WERI-Rb-1 (cell line): Measurements from ENCODE around the gene PPIH.

Experiments used
- DNase-seq: peaks from one replicate; pipeline ENCODE4 v3.0.0-alpha.2; 2020
- H3K27ac ChIP-seq: fragments of 250-450 bp; sonication (Bioruptor Pico); 2 replicates; pipeline ENCODE4 v1.5.1; 2020; ENCODE audit warnings: mild to moderate bottlenecking, moderate library complexity
- H3K27me3 ChIP-seq: fragments of 250-450 bp; sonication (Bioruptor Pico); 2 replicates; pipeline ENCODE4 v1.5.1; 2021; ENCODE audit warnings: mild to moderate bottlenecking, low read depth, moderate library complexity; ENCODE audit not compliant: insufficient read depth, severe bottlenecking
- H3K36me3 ChIP-seq: fragments of 250-450 bp; sonication (Bioruptor Pico); 2 replicates; pipeline ENCODE4 v1.5.1; 2020; ENCODE audit warnings: mild to moderate bottlenecking, moderate library complexity
- H3K4me3 ChIP-seq: 2 replicates; pipeline ENCODE4 v1.5.1; 2011; ENCODE audit warnings: low read depth, mild to moderate bottlenecking, control low read depth, low read length
- H3K9me3 ChIP-seq: fragments of 250-450 bp; sonication (Bioruptor Pico); 2 replicates; pipeline ENCODE4 v1.5.1; 2021; ENCODE audit warnings: mild to moderate bottlenecking, moderate library complexity; ENCODE audit not compliant: severe bottlenecking
- CTCF ChIP-seq: IDR thresholded peaks from 2 replicates; pipeline ENCODE4 v1.5.1; 2011; ENCODE audit warnings: low read depth, mild to moderate bottlenecking, control low read depth, inconsistent platforms, low read length

PPIH gene

GRCh38 chr1:42646056-42646455, 12.2 kb upstream of the PPIH start:
- TF ChIP-seq CTCF = no peak
- Histone ChIP-seq H3K27me3 (no peaks in the 10 kb centered on the region), H3K36me3 (no peaks in the 10 kb centered on the region), H3K27ac (no peak overlapping the region), H3K9me3 (no peaks in the 10 kb centered on the region), H3K4me3 (no peak overlapping the region)
- DNase-seq = no peak

DNA sequence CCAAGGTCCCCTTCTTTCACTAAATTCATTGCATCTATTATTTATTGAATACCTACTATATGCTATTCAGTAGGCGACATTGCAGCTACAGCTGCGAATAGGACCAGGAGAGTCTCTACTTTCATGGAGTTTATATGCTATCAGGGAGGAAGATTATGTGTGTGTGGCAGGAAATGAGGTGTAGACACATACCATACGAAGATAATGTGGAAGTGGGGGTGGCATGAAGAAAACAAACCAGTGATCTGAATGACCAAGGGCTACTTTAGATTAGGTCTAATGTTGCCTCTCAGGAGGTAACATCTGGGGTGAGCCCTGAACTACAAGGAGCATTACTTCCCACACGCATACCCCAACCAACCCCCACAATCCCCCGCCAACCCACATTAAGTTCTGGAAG, 1.0 kb upstream of the PPIH start:
- no peak overlapping the region for H3K4me3 ChIP-seq
- peaks cover 27% of the 10 kb centered on the region for H3K36me3 ChIP-seq
- no peak for DNase-seq
- H3K9me3 ChIP-seq = no peaks in the 10 kb centered on the region
- no peaks in the 10 kb centered on the region for H3K27me3 ChIP-seq
- H3K27ac ChIP-seq = no peak overlapping the region
- no peak for TF ChIP-seq CTCF

DNA sequence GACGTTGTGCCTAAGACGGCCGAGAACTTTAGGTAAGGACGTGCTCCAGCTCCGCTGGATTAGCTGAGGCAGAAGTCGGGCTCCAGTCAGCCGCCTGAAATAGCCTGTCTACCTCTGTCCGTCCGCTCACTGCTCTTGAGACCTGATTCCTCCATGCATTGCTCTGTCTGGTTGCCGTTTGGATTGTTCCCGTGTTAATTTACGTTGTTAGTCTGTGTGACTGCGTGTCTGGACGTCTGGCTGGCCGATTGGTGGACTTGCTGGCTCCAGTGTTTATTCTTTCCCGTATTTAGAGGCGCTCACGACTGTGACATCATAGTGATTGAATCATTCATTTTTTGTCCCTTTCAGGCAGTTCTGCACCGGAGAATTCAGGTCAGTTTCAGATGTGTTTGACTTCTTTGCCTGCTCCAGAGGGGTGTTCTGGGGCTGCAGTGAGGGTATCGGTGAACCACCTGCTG, 684 bp downstream of the PPIH start:
- Histone ChIP-seq H3K36me3 (peaks cover 35% of the 10 kb centered on the region), H3K4me3 (peak overlapping the region; percentile 75), H3K9me3 (no peaks in the 10 kb centered on the region), H3K27me3 (no peaks in the 10 kb centered on the region), H3K27ac (peak overlapping the region; percentile 78)
- DNase-seq = no peak
- TF ChIP-seq CTCF = no peak

DNA sequence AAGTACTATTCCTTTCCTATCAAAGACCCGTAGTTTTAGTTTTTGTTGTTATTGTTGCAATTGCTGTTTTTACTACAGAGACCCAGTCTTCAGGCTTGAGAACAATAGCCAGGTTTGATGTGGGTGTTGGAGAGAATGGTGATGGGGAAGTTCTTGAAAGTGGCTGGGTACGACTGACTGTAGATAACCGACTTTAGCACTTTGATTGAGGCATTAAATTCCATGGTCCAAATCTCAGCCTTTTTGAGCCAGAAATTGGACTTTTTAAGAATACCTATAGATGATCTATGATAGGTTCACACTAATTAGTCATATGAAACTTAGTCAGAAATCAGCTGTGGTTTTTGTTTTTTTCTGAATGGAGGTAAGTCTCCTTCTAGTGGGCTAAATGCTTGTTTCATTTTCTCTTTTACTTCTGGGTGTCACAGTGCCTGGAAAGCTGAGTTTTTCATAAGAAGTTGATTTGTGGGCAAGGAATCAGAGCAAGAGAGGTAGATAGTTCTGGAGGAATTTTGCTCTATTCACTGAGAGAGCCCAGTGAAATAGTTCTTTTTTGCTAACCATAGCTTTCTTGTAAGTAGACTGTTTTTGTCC, 2.8 kb downstream of the PPIH start:
- peaks cover 56% of the 10 kb centered on the region for H3K36me3 ChIP-seq
- no peaks in the 10 kb centered on the region for H3K9me3 ChIP-seq
- H3K4me3 ChIP-seq = no peak overlapping the region
- TF ChIP-seq CTCF = no peak
- DNase-seq = no peak
- no peaks in the 10 kb centered on the region for H3K27me3 ChIP-seq
- no peak overlapping the region for H3K27ac ChIP-seq

DNA sequence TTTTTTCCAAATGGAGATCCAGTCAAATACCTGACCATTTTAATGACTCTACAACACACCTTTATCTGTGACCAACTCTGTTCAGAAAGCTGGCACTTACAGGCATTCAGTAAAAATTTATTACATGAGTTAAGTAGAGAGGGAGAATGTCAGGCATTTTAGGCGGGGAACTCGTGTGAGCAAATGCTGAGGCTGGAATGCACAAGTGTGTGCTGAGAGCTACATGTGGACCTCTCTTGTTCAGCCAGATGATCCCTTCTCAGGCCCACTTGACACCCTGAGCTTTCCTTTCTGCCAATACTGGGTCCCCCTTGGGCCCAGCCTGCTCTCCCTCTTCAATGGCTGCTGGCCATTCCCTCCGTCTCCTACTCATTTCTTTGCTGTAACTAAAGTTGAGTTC, 11.7 kb downstream of the PPIH start:
- no peak for DNase-seq
- peaks cover 64% of the 10 kb centered on the region for H3K36me3 ChIP-seq
- H3K27ac ChIP-seq = no peak overlapping the region
- TF ChIP-seq CTCF = no peak
- no peaks in the 10 kb centered on the region for H3K9me3 ChIP-seq
- H3K4me3 ChIP-seq = no peak overlapping the region
- H3K27me3 ChIP-seq = no peaks in the 10 kb centered on the region

DNA sequence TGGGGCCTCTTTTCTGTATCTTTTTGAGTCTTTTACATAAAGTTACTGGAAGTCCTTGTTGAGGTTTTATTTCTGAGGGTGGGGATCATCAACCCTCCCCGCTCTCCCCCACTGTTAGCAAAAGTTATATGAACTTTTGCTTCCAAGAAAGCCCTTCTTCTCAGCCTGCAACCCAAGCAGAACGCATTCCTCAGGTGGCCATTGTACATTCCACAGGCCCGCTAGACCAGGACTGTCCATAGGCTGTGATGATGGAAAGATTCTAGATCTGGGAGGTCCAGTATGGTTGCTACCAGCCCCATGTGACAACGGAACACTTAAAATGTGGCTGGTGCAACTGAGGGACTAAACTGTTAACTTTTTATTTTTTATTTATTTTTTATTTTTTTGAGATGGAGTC, 12.2 kb downstream of the PPIH start:
- H3K36me3 ChIP-seq = peaks cover 62% of the 10 kb centered on the region
- no peak for TF ChIP-seq CTCF
- no peak overlapping the region for H3K27ac ChIP-seq
- H3K4me3 ChIP-seq = no peak overlapping the region
- no peaks in the 10 kb centered on the region for H3K27me3 ChIP-seq
- no peaks in the 10 kb centered on the region for H3K9me3 ChIP-seq
- DNase-seq = no peak
